Stimulated activated CD4-positive, alpha-beta T cell treated with anti-CD3 and anti-CD28 coated beads, TNF-alpha, amount 100 ng/mL, for 24 hours (primary cell): ENCODE data around the gene LINGO3.

Source experiments
- DNase-seq, 3 experiments: peaks; one replicate each; pipeline ENCODE4 v3.0.0-alpha.2; 2020; ENCODE audit warnings: low read depth in 3 of 3

The LINGO3 gene

GRCh38 chr19:2339644-2340310 lies 31.8 kb upstream of the LINGO3 start:
- no peak for DNase-seq

- no peak for DNase-seq
These were observed 31.0 kb upstream of the LINGO3 start for GRCh38 chr19:2338751-2339643.

GRCh38 chr19:2338055-2338615 lies 30.2 kb upstream of the LINGO3 start:
- DNase-seq = no peak

GRCh38 chr19:2337329-2337707 lies 29.4 kb upstream of the LINGO3 start:
- DNase-seq = no peak

- no peak for DNase-seq
These were observed 28.8 kb upstream of the LINGO3 start for GRCh38 chr19:2336528-2337328.

- no peak for DNase-seq
These were observed 27.9 kb upstream of the LINGO3 start for GRCh38 chr19:2335848-2336247.

GRCh38 chr19:2334986-2335846 lies 27.3 kb upstream of the LINGO3 start:
- no peak for DNase-seq

- DNase-seq = no peak
These were observed 26.5 kb upstream of the LINGO3 start for GRCh38 chr19:2334426-2334825.

GRCh38 chr19:2333807-2334211 lies 25.9 kb upstream of the LINGO3 start:
- no peak for DNase-seq

- no peak for DNase-seq
These were observed 25.3 kb upstream of the LINGO3 start for GRCh38 chr19:2333027-2333806.

- DNase-seq = no peak
These were observed 24.5 kb upstream of the LINGO3 start for GRCh38 chr19:2332341-2333026.

- DNase-seq = no peak
These were observed 23.8 kb upstream of the LINGO3 start for GRCh38 chr19:2331601-2332246.

GRCh38 chr19:2330632-2331284 lies 22.8 kb upstream of the LINGO3 start:
- no peak for DNase-seq

- DNase-seq = no peak
These were observed 22.3 kb upstream of the LINGO3 start for GRCh38 chr19:2330255-2330631.

GRCh38 chr19:2329501-2329916 lies 21.6 kb upstream of the LINGO3 start:
- DNase-seq = no peak

GRCh38 chr19:2329149-2329478 lies 21.2 kb upstream of the LINGO3 start:
- DNase-seq = no peak

- peak; percentile 84 to 89 (median 84) for DNase-seq
These were observed 20.6 kb upstream of the LINGO3 start, which contains the start of the genes LSM7 and SPPL2B for GRCh38 chr19:2328401-2329148. LSM7 (minus strand) TSS chr19:2328586; CDS start chr19:2328566, 20 bp downstream. SPPL2B (plus strand) TSS chr19:2328684; CDS start chr19:2328710, 26 bp downstream.
